ENCODE results near the gene CHD6. TPM values are rescaled to one million over a fixed set of nuclear protein-coding genes. Genes with fewer than 3 reads are reported as not detected.

The CHD6 gene
- total and polyA plus RNA-seq, 4 donors = 3.3 to 23.4 (median 18.2) TPM

DNA sequence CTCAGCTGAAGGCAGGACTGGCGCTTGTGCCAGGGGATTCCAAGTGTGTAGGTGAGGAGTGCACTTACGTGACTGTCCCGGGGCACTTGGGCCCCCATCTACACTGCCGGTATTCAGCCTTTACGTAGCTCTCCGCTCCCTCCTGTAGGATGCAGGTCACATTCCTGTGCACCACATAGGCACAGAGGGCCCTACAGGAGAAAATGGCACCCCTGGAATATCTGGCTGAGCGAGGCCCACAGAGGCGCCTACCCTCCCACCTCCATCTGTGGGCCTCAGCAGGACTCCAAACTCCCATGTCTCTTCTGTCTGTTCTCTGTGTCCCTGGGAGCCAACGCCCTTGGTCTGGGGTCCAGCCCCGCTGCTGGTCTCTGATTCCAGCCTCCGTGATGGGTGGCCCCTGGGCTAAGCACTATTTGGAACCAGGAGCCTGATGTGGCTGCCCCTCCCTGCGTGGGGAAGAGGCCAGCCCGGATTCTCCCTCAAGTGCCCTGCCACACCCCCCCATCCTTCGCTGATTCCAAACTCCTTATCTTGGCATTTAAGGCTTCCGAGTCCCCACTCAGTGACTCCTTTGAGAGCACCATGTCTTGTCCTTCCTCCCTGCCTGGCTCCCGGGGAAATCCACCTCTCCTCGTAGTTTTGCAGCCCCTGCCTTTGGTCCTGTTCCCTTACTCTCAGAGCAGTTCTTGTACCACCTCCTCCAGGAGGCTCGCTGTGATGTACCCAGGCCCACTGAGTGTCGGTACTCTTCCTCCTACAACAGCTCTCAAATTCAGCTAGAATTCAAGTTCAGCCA, 253.0 kb downstream of the CHD6 start:
- DNase-seq (ENCODE audit: low spot score) = no peak
- Histone ChIP-seq H3K9me3 (ENCODE audit: control insufficient read depth in 4 of 4, low read length in 3 of 4) (no peaks in the 10 kb centered on the region), H3K4me1 (ENCODE audit: control insufficient read depth in 4 of 4, insufficient read depth in 4 of 4, low read length in 3 of 4) (peaks cover 0 to 12% (median 7%) of the 10 kb centered on the region in 4 donors), H3K27me3 (ENCODE audit: control insufficient read depth in 4 of 4, insufficient read depth in 4 of 4, low read length in 3 of 4) (peaks cover 0 to 18% (median 6%) of the 10 kb centered on the region in 4 donors), H3K36me3 (ENCODE audit: control insufficient read depth in 4 of 4, insufficient read depth in 3 of 4, low read depth in 1 of 4, low read length in 3 of 4) (no peaks in the 10 kb centered on the region), H3K9ac (ENCODE audit: low read depth in 1 of 2, low read length in 2 of 2) (no peak overlapping the region), H3K27ac (ENCODE audit: low read depth in 1 of 2, low read length in 2 of 2) (no peak overlapping the region), H3K4me3 (ENCODE audit: low read depth in 1 of 3, low read length in 3 of 3) (no peak overlapping the region)
- WGBS = 80% methylated on average over 19 of the region's 19 CpGs
- TF ChIP-seq MAX (IDR thresholded peaks at IDR 0.05) (no peak), GABPA (IDR thresholded peaks at IDR 0.05 in 1 of 2, conservative IDR thresholded peaks at IDR 0.05 in 1 of 2) (no peak), HNF4A (conservative IDR thresholded peaks at IDR 0.05) (no peak), FOXA2 (IDR thresholded peaks at IDR 0.05) (no peak), RXRA (IDR thresholded peaks at IDR 0.05) (no peak)

- no peak for TF ChIP-seq CTCF (IDR thresholded peaks at IDR 0.05; ENCODE audit: low read depth, low read length, missing input control)
- no peak for TF ChIP-seq RAD21 (IDR thresholded peaks at IDR 0.05)
- TF ChIP-seq SP1 (IDR thresholded peaks at IDR 0.05) = no peak
- TF ChIP-seq TAF1 (conservative IDR thresholded peaks at IDR 0.05) = no peak
- no peak for TF ChIP-seq GABPA (IDR thresholded peaks at IDR 0.05 in 1 of 2, conservative IDR thresholded peaks at IDR 0.05 in 1 of 2)
- no peak for DNase-seq (ENCODE audit: low spot score)
- Histone ChIP-seq H3K4me1 (ENCODE audit: control insufficient read depth in 4 of 4, insufficient read depth in 4 of 4, low read length in 3 of 4) (peaks cover 0 to 12% (median 8%) of the 10 kb centered on the region in 4 donors), H3K9me3 (ENCODE audit: control insufficient read depth in 4 of 4, low read length in 3 of 4) (no peaks in the 10 kb centered on the region), H3K27me3 (ENCODE audit: control insufficient read depth in 4 of 4, insufficient read depth in 4 of 4, low read length in 3 of 4) (peaks cover 0 to 18% (median 6%) of the 10 kb centered on the region in 4 donors), H3K9ac (ENCODE audit: low read depth in 1 of 2, low read length in 2 of 2) (no peak overlapping the region), H3K36me3 (ENCODE audit: control insufficient read depth in 4 of 4, insufficient read depth in 3 of 4, low read depth in 1 of 4, low read length in 3 of 4) (peaks cover 0 to 3% (median 0%) of the 10 kb centered on the region in 4 donors), H3K27ac (ENCODE audit: low read depth in 1 of 2, low read length in 2 of 2) (no peak overlapping the region), H3K4me3 (ENCODE audit: low read depth in 1 of 3, low read length in 3 of 3) (no peak overlapping the region)
- WGBS = 86% methylated on average over 13 of the region's 13 CpGs
Measured at GRCh38 chr20:41364236-41364855, 253.8 kb downstream of the CHD6 start.

DNA sequence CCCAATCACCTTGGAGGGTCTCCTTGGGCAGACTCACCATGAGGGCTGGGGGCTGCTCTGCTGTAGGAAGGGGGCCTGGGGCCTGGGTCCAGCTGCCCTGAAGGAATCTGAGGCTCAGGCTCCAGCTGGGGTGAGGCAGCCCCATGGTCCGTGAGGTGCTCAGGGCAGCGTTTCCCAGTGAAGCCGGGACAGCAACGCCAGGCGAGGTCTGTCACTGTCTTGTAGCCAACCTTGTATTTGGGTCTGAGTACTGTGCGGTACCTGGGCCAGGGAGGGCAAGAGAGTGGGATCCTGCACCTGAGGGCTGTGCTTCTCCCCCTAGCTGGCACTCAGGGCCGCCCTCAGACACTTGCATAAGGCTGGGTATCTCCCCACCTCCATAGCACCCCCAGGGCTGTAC, 254.6 kb downstream of the CHD6 start:
- Histone ChIP-seq H3K4me1 (ENCODE audit: control insufficient read depth in 4 of 4, insufficient read depth in 4 of 4, low read length in 3 of 4) (peaks cover 2 to 15% (median 11%) of the 10 kb centered on the region in 4 donors), H3K9me3 (ENCODE audit: control insufficient read depth in 4 of 4, low read length in 3 of 4) (no peaks in the 10 kb centered on the region), H3K27ac (ENCODE audit: low read depth in 1 of 2, low read length in 2 of 2) (no peak overlapping the region), H3K9ac (ENCODE audit: low read depth in 1 of 2, low read length in 2 of 2) (no peak overlapping the region), H3K4me3 (ENCODE audit: low read depth in 1 of 3, low read length in 3 of 3) (no peak overlapping the region), H3K27me3 (ENCODE audit: control insufficient read depth in 4 of 4, insufficient read depth in 4 of 4, low read length in 3 of 4) (peaks cover 0 to 18% (median 5%) of the 10 kb centered on the region in 4 donors), H3K36me3 (ENCODE audit: control insufficient read depth in 4 of 4, insufficient read depth in 3 of 4, low read depth in 1 of 4, low read length in 3 of 4) (peaks cover 0 to 3% (median 0%) of the 10 kb centered on the region in 4 donors)
- TF ChIP-seq RAD21 (IDR thresholded peaks at IDR 0.05) (no peak), FOXA1 (IDR thresholded peaks at IDR 0.05) (no peak), CTCF (IDR thresholded peaks at IDR 0.05; ENCODE audit: low read depth, low read length, missing input control) (no peak), RXRA (IDR thresholded peaks at IDR 0.05) (no peak)
- 89% methylated on average over 7 of the region's 7 CpGs for WGBS
- no peak for DNase-seq (ENCODE audit: low spot score)

All from liver (tissue), 9 donors.